ENCODE measurements around the gene CACHD1.

CACHD1 gene

DNA sequence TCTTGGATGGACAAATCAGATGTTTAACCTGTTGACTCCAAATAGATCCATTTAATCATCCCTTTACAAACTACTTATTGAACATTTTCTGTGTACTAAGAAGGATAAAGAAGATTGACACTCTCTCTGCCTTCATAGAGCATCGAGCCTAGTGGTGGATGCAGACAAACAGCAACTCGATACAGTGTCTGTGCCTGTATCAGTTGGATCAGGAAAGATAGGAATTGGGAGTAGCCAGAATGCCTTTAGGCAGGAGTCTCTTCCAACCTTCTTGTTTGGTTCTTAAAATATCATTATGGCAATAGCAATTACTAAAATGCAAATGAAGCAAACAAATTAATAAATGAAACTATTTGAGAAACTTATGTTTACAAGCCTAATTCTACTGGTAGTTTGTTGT is 185.9 kb downstream of the CACHD1 start:
- Mint-ChIP-seq H3K27me3 (ENCODE audit: low read depth, poor library complexity) (no peaks in the 10 kb centered on the region), H3K4me1 (peaks cover 6% of the 10 kb centered on the region)

GRCh38 chr1:64659478-64660138 is 189.7 kb downstream of the CACHD1 start:
- peaks cover 76% of the 10 kb centered on the region for H3K36me3 Mint-ChIP-seq (ENCODE audit: low read depth)
- TF ChIP-seq, protein P1, sequence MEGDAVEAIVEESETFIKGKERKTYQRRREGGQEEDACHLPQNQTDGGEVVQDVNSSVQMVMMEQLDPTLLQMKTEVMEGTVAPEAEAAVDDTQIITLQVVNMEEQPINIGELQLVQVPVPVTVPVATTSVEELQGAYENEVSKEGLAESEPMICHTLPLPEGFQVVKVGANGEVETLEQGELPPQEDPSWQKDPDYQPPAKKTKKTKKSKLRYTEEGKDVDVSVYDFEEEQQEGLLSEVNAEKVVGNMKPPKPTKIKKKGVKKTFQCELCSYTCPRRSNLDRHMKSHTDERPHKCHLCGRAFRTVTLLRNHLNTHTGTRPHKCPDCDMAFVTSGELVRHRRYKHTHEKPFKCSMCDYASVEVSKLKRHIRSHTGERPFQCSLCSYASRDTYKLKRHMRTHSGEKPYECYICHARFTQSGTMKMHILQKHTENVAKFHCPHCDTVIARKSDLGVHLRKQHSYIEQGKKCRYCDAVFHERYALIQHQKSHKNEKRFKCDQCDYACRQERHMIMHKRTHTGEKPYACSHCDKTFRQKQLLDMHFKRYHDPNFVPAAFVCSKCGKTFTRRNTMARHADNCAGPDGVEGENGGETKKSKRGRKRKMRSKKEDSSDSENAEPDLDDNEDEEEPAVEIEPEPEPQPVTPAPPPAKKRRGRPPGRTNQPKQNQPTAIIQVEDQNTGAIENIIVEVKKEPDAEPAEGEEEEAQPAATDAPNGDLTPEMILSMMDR (IDR thresholded peaks at IDR 0.05), result no peak
- H3K4me3 Mint-ChIP-seq, result no peak overlapping the region
- peaks cover 4% of the 10 kb centered on the region for H3K27me3 Mint-ChIP-seq (ENCODE audit: low read depth, poor library complexity)
- peak overlapping the region; percentile 39 for H3K27ac Mint-ChIP-seq
- DNase-seq, result no peak
- no peaks in the 10 kb centered on the region for H3K9me3 Mint-ChIP-seq
- peaks cover 10% of the 10 kb centered on the region for H3K4me1 Mint-ChIP-seq

More for the DNA sequence above, 185.9 kb downstream of the CACHD1 start:
- no peak overlapping the region for H3K4me3 Mint-ChIP-seq
- no peak for DNase-seq
- no peaks in the 10 kb centered on the region for H3K9me3 Mint-ChIP-seq
- no peak overlapping the region for H3K27ac Mint-ChIP-seq
- TF ChIP-seq, protein P1 (IDR thresholded peaks at IDR 0.05), result no peak
- H3K36me3 Mint-ChIP-seq (ENCODE audit: low read depth), result peaks cover 74% of the 10 kb centered on the region

- H3K27me3 Mint-ChIP-seq (ENCODE audit: low read depth, poor library complexity), result peaks cover 4% of the 10 kb centered on the region
- H3K4me1 Mint-ChIP-seq, result peaks cover 10% of the 10 kb centered on the region
- DNase-seq, result peak; percentile 52
- peaks cover 88% of the 10 kb centered on the region for H3K36me3 Mint-ChIP-seq (ENCODE audit: low read depth)
- TF ChIP-seq, protein P1 (IDR thresholded peaks at IDR 0.05), result peak; percentile 36
- H3K27ac Mint-ChIP-seq, result peak overlapping the region; percentile 53
- no peaks in the 10 kb centered on the region for H3K9me3 Mint-ChIP-seq
- H3K4me3 Mint-ChIP-seq, result no peak overlapping the region
These were observed 193.7 kb downstream of the CACHD1 start for GRCh38 chr1:64663668-64664067.

DNA sequence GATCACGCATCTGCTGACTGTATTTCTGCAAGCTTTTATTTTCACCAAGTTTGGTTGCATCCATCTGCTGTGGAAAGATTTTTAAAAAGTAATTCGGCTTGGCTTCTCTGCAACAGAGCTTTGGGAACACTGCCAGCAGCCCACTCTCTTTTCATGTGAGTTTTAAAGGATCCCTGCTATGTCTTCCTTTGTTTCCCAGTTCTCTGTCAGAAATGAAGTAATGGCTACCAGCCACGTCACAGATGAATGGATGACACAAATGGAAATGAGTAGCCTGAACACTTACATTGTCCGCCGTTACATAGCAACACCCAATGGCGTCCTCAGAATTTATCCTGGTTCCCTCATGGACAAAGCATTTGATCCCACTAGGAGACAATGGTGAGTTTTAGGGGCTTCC is 194.4 kb downstream of the CACHD1 start:
- no peak overlapping the region for H3K4me3 Mint-ChIP-seq
- peaks cover 82% of the 10 kb centered on the region for H3K36me3 Mint-ChIP-seq (ENCODE audit: low read depth)
- DNase-seq, result no peak
- peaks cover 10% of the 10 kb centered on the region for H3K4me1 Mint-ChIP-seq
- H3K27ac Mint-ChIP-seq, result no peak overlapping the region
- TF ChIP-seq, protein P1 (IDR thresholded peaks at IDR 0.05), result no peak
- peaks cover 4% of the 10 kb centered on the region for H3K27me3 Mint-ChIP-seq (ENCODE audit: low read depth, poor library complexity)
- H3K9me3 Mint-ChIP-seq, result no peaks in the 10 kb centered on the region

GRCh38 chr1:64669098-64669675 is 199.3 kb downstream of the CACHD1 start:
- H3K9me3 Mint-ChIP-seq, result no peaks in the 10 kb centered on the region
- DNase-seq, result no peak
- TF ChIP-seq, protein P1 (IDR thresholded peaks at IDR 0.05), result no peak
- H3K36me3 Mint-ChIP-seq (ENCODE audit: low read depth), result peaks cover 72% of the 10 kb centered on the region
- no peaks in the 10 kb centered on the region for H3K27me3 Mint-ChIP-seq (ENCODE audit: low read depth, poor library complexity)
- H3K27ac Mint-ChIP-seq, result peak overlapping the region; percentile 68
- peaks cover 2% of the 10 kb centered on the region for H3K4me1 Mint-ChIP-seq
- H3K4me3 Mint-ChIP-seq, result no peak overlapping the region

Data from nephron progenitor cell (in vitro differentiated cells).